Stimulated activated CD4-positive, alpha-beta T cell treated with anti-CD3 and anti-CD28 coated beads, Interleukin-4, amount 100 ng/mL, for 1 hour (primary cell): Measurements from ENCODE around the gene GCHFR.

Experiments
- DNase-seq: peaks from one replicate; pipeline ENCODE4 v3.0.0-alpha.2; 2020

Gene GCHFR

DNA sequence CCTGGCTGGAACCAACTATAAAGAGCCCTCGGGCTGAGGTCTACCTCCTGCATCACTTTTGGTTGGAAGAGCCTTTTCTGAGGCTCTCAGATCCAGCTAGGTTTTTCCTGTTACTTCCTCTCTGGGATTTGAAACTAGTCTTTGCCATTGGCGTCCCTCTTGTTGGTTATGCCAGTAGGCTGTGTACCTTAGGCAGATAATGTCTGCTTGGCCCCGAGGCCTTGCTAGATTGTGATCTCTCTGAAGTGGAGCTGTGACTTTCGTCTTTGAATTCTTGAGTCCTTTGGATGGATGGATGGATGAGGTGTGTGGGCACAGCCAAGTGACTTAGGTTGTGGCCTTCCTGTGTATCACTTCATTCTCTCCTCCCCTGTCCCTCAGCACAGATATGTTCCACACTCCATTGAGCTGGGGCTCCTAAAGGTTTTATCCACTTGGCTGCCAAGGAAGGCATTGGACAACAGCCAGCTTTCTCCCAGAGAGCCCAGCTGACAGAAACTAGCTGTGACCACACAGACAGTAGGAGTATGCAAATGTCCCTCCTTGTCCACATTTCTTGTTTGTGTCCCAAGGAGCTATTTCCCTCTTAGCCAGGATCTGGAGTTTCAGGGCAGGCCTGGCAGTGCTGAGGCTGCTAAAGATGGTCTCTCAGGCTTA lies 51.3 kb downstream of the GCHFR start:
- DNase-seq: no peak
